H1 (cell line): ENCODE measurements around the gene TAF8. TPM values are rescaled to one million over a fixed set of nuclear protein-coding genes. Genes with fewer than 3 reads are reported as not detected.

Source experiments
- CTCF ChIA-PET: fragments of 300-600 bp; sonication (Branson Sonifier 250); formaldehyde crosslinking; loops from one replicate; lab custom pipeline; 2021; ENCODE audit not compliant: partially characterized antibody; lab: Charles Lee
- POLR2A ChIA-PET: fragments of 300-600 bp; sonication (Branson Sonifier 250); formaldehyde crosslinking; loops from one replicate; lab custom pipeline; 2021; ENCODE audit warnings: inconsistent platforms; ENCODE audit not compliant: partially characterized antibody; lab: Charles Lee
- DNase-seq, 2 experiments: peaks; one replicate each; pipeline versions ENCODE4 v3.0.0 to v3.0.0-alpha.2; 2010 to 2022; ENCODE audit warnings: low spot score in 2 of 2, low read depth in 1 of 2, mixed read lengths in 1 of 2
- FAIRE-seq: peaks from 2 replicates; lab custom pipeline; 2011; peaks lifted over from hg19 to GRCh38; lab: Jason Lieb, UNC
- H2AFZ ChIP-seq: 2 replicates; pipeline ENCODE4 v1.8.1; 2012; ENCODE audit warnings: low read length, inconsistent platforms
- H2AK5ac ChIP-seq: 2 replicates; pipeline ENCODE4 v1.6.1; 2013; ENCODE audit warnings: low read depth, low read length
- H2BK120ac ChIP-seq: replicated peaks from 2 replicates; pipeline ENCODE3; 2013; ENCODE audit warnings: low read depth, low read length, inconsistent platforms
- H2BK12ac ChIP-seq: 2 replicates; pipeline ENCODE4 v1.6.1; 2013; ENCODE audit warnings: low read depth, low read length
- H2BK15ac ChIP-seq: 2 replicates; pipeline ENCODE4 v1.6.1; 2013; ENCODE audit warnings: low read length
- H2BK20ac ChIP-seq: 2 replicates; pipeline ENCODE4 v1.6.1; 2013; ENCODE audit warnings: low read length
- H2BK5ac ChIP-seq: 2 replicates; pipeline ENCODE4 v1.6.1; 2013; ENCODE audit warnings: low read depth, low read length
- H3K14ac ChIP-seq: 2 replicates; pipeline ENCODE4 v1.6.1; 2013; ENCODE audit warnings: inconsistent platforms; ENCODE audit not compliant: insufficient read length
- H3K18ac ChIP-seq: 2 replicates; pipeline ENCODE4 v1.6.1; 2013; ENCODE audit warnings: low read length; ENCODE audit errors: extremely low read depth
- H3K23ac ChIP-seq: 2 replicates; pipeline ENCODE4 v1.6.1; 2013; ENCODE audit warnings: inconsistent platforms; ENCODE audit not compliant: insufficient read length
- H3K23me2 ChIP-seq: 2 replicates; pipeline ENCODE4 v1.6.1; 2013; ENCODE audit warnings: low read depth, low read length
- H3K27ac ChIP-seq: 2 replicates; pipeline ENCODE4 v1.6.1; 2011; ENCODE audit warnings: low read depth, low read length, inconsistent platforms
- H3K27me3 ChIP-seq, 4 experiments: replicated peaks in 1 of 4; 1 replicate in 1 of 4; 2 replicates in 3 of 4; pipeline versions ENCODE4 v1.6.1 to v1.8.1; 2011 to 2013; ENCODE audit warnings: low read length in 3 of 4, mild to moderate bottlenecking in 3 of 4, inconsistent platforms in 2 of 4, mixed read lengths in 2 of 4, moderate library complexity in 1 of 4; ENCODE audit not compliant: control insufficient read depth in 3 of 4, insufficient read depth in 3 of 4; ENCODE audit errors: extremely low read depth in 1 of 4
- H3K36me3 ChIP-seq, 4 experiments: 2 replicates each; pipeline versions ENCODE4 v1.6.1 to v1.8.1; 2011 to 2013; ENCODE audit warnings: mild to moderate bottlenecking in 4 of 4, low read length in 3 of 4, moderate library complexity in 2 of 4, control low read depth in 1 of 4, inconsistent platforms in 1 of 4; ENCODE audit not compliant: insufficient read depth in 4 of 4, control insufficient read depth in 2 of 4
- H3K4ac ChIP-seq: replicated peaks from 2 replicates; pipeline ENCODE3; 2013; ENCODE audit warnings: low read length, low read depth, mixed read lengths, inconsistent platforms; ENCODE audit not compliant: insufficient read length
- H3K4me1 ChIP-seq, 4 experiments: replicated peaks in 1 of 4; 1 replicate in 1 of 4; 2 replicates in 3 of 4; pipeline versions ENCODE4 v1.6.1 to v1.8.1; 2011 to 2013; ENCODE audit warnings: low read length in 3 of 4, inconsistent platforms in 2 of 4, mixed read lengths in 1 of 4; ENCODE audit not compliant: insufficient read depth in 4 of 4, control insufficient read depth in 3 of 4
- H3K4me2 ChIP-seq, 2 experiments: 2 replicates each; pipeline versions ENCODE4 v1.6.1 to v1.8.1; 2011 to 2013; ENCODE audit warnings: low read depth in 2 of 2, low read length in 2 of 2, control low read depth in 1 of 2, inconsistent platforms in 1 of 2, mild to moderate bottlenecking in 1 of 2; ENCODE audit not compliant: insufficient read depth in 1 of 2
- H3K4me3 ChIP-seq, 4 experiments: fragments of 200-600, 300-600 bp in 1 of 4; sonication (generic), shearing (Covaris generic), sonication (Bioruptor Twin) in 1 of 4; 2 replicates each; pipeline versions ENCODE4 v1.5.1 to v1.8.1; 2011 to 2016; ENCODE audit warnings: low read length in 4 of 4, low read depth in 3 of 4, control low read depth in 2 of 4, inconsistent platforms in 2 of 4, mild to moderate bottlenecking in 2 of 4, mixed read lengths in 1 of 4, moderate library complexity in 1 of 4; ENCODE audit not compliant: insufficient read depth in 2 of 4; ENCODE audit errors: extremely low read depth in 1 of 4
- H3K56ac ChIP-seq: replicated peaks from 2 replicates; pipeline ENCODE3; 2013; ENCODE audit warnings: low read depth, mild to moderate bottlenecking, mixed read lengths, low read length, inconsistent platforms; ENCODE audit not compliant: insufficient read length
- H3K79me1 ChIP-seq: 2 replicates; pipeline ENCODE4 v1.6.1; 2013; ENCODE audit warnings: low read depth, low read length, control low read depth
- H3K79me2 ChIP-seq, 2 experiments: 2 replicates each; pipeline versions ENCODE4 v1.6.1 to v1.8.1; 2012 to 2013; ENCODE audit warnings: low read length in 2 of 2, mild to moderate bottlenecking in 2 of 2, inconsistent platforms in 1 of 2; ENCODE audit not compliant: insufficient read depth in 2 of 2, control insufficient read depth in 1 of 2
- H3K9ac ChIP-seq, 4 experiments: replicated peaks in 1 of 4; 1 replicate in 1 of 4; 2 replicates in 3 of 4; pipeline versions ENCODE4 v1.6.1 to v1.8.1; 2011 to 2013; ENCODE audit warnings: low read depth in 3 of 4, low read length in 3 of 4, control low read depth in 2 of 4, mild to moderate bottlenecking in 2 of 4, moderate library complexity in 2 of 4, inconsistent platforms in 1 of 4; ENCODE audit errors: extremely low read depth in 1 of 4
- H3K9me3 ChIP-seq, 2 experiments: 2 replicates each; pipeline versions ENCODE4 v1.6.1 to v1.8.1; 2012 to 2013; ENCODE audit warnings: mild to moderate bottlenecking in 2 of 2, moderate library complexity in 2 of 2, control low read depth in 1 of 2, inconsistent platforms in 1 of 2, low read depth in 1 of 2, low read length in 1 of 2, mixed read lengths in 1 of 2; ENCODE audit not compliant: insufficient read depth in 2 of 2
- H4K20me1 ChIP-seq, 2 experiments: replicated peaks in 1 of 2; 2 replicates each; pipeline versions ENCODE3 to v1.8.1; 2011 to 2013; ENCODE audit warnings: inconsistent platforms in 2 of 2, low read length in 2 of 2, mild to moderate bottlenecking in 1 of 2; ENCODE audit not compliant: insufficient read depth in 2 of 2, control insufficient read depth in 1 of 2
- H4K5ac ChIP-seq: 2 replicates; pipeline ENCODE4 v1.6.1; 2013; ENCODE audit warnings: low read length, low read depth, mixed read lengths, inconsistent platforms; ENCODE audit not compliant: insufficient read length
- H4K8ac ChIP-seq: 2 replicates; pipeline ENCODE4 v1.8.0; 2013; ENCODE audit warnings: mild to moderate bottlenecking, moderate library complexity, low read length, inconsistent platforms; ENCODE audit not compliant: insufficient read depth; ENCODE audit errors: extremely low read depth
- H4K91ac ChIP-seq: replicated peaks from 2 replicates; pipeline ENCODE3; 2013; ENCODE audit warnings: low read length, mixed read lengths, inconsistent platforms; ENCODE audit not compliant: insufficient read length
- CTBP2 ChIP-seq: IDR thresholded peaks from 2 replicates; pipeline ENCODE4 v1.7.0; 2011; ENCODE audit warnings: borderline replicate concordance, mild to moderate bottlenecking, moderate library complexity, mixed read lengths, low read length; ENCODE audit not compliant: insufficient read depth, insufficient read length
- EZH2 ChIP-seq: fragments of 200-600 bp; sonication (generic); IDR thresholded peaks from 2 replicates; pipeline ENCODE4 v1.7.1; 2012; ENCODE audit warnings: low read depth, mild to moderate bottlenecking, moderate library complexity, low read length, inconsistent platforms; ENCODE audit not compliant: severe bottlenecking
- WGBS, 2 experiments: shearing (Covaris generic) in 1 of 2; methylation state at CpG; one replicate each; pipeline versions ENCODE4 v1.1.6 to v1.1.7; 2013 to 2015; ENCODE audit warnings: low lambda C conversion rate in 2 of 2, mixed read lengths in 2 of 2, inconsistent platforms in 1 of 2, low coverage in 1 of 2, missing lambda C conversion rate in 1 of 2; ENCODE audit not compliant: insufficient replicate concordance in 2 of 2, insufficient coverage in 1 of 2, insufficient read length in 1 of 2; ENCODE audit errors: extremely low coverage in 1 of 2, missing lambda C conversion rate in 1 of 2; 5-methylcytosine and 5-hydroxymethylcytosine counted together
- polyA plus RNA-seq, 7 experiments: library from polyadenylated mRNA; depleted of rRNA in 3 of 7; stranded (reverse) in 5 of 7; unstranded in 2 of 7; fragments of >200 nt in 5 of 7; fragments of 200-250 nt in 2 of 7; gene quantifications; 1 replicate in 5 of 7; 2 replicates in 1 of 7; 4 replicates in 1 of 7; pipeline versions ENCODE4 v1.2.1 to v1.2.3, GENCODE V29; 2011 to 2013; ENCODE audit warnings: missing spikeins in 2 of 7, mixed read lengths in 2 of 7
- total RNA-seq: library from RNA; stranded (reverse); fragmentation: NEBNext Ultra II Directional; extraction: Animal tissue kit (Norgen Biotek cat#: 25700); gene quantifications from 2 replicates; pipeline ENCODE4 v1.2.1, GENCODE V29; 2021

The TAF8 gene
- total and polyA plus RNA-seq, 2 of the 8 experiments (the other 6 are each of a cell fraction or from before 2014, with no cell fraction given), result 32.2 to 34.0 TPM

DNA sequence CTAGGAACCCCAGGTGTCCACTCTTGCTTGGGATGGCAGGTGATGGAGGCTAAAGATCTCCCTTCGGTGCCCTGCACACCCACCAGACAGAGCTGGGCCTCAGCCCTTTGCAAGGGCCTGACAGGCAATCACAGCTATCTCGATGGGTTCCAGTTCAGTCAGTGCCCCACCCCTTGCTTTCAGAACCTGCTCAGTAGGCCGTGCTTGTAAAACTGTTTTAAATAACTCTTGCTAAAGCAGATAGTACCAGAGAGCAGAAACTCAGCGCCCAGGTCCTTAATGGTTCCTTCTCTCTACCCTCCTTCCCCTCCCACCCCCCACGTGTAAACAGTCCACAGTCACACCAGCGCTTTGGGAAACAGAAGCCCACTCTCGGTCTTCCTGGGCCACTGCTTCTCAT lies 52.9 kb downstream of the TAF8 start:
- H3K27me3 ChIP-seq, result peaks cover 0 to 6% (median under 1%) of the 10 kb centered on the region in 4 experiments; a peak in 3 of 7 replicates
- H3K79me1 ChIP-seq, result no peaks in the 10 kb centered on the region
- no peak overlapping the region for H4K5ac ChIP-seq
- H3K14ac ChIP-seq, result no peak overlapping the region
- no peak overlapping the region for H2BK12ac ChIP-seq
- H3K36me3 ChIP-seq, result peaks cover 5 to 22% (median 15%) of the 10 kb centered on the region in 4 experiments; a peak in 6 of 8 replicates
- H4K20me1 ChIP-seq, result peaks cover 9 to 26% of the 10 kb centered on the region in 2 experiments
- no peak overlapping the region for H3K4me2 ChIP-seq
- no peak overlapping the region for H3K27ac ChIP-seq
- no peak overlapping the region for H2BK120ac ChIP-seq
- H4K91ac ChIP-seq, result no peak overlapping the region
- no peak for FAIRE-seq
- H3K9me3 ChIP-seq, result no peaks in the 10 kb centered on the region
- H2AK5ac ChIP-seq, result no peak overlapping the region
- H3K79me2 ChIP-seq, result no peaks in the 10 kb centered on the region; a peak in 1 of 4 replicates
- H4K8ac ChIP-seq, result no peak overlapping the region
- no peak overlapping the region for H3K4ac ChIP-seq
- no peak overlapping the region for H2BK15ac ChIP-seq
- peaks cover 2 to 10% (median 4%) of the 10 kb centered on the region in 4 experiments; a peak in 6 of 7 replicates for H3K4me1 ChIP-seq
- H3K9ac ChIP-seq, result no peak overlapping the region
- H2AFZ ChIP-seq, result no peak overlapping the region
- no peak overlapping the region for H3K56ac ChIP-seq
- no peak overlapping the region for H3K18ac ChIP-seq
- H3K23me2 ChIP-seq, result no peaks in the 10 kb centered on the region; the same call in 1 of the 2 replicates
- no peak for TF ChIP-seq EZH2
- TF ChIP-seq CTBP2, result no peak
- ChIA-PET CTCF (interaction anchor here (0.7 to 7.3 kb wide), 19 partner anchors 9 to 484 kb away, joined by 3 to 119 read pairs (median 11); partner anchors contain the start of gene GUCA1B), POLR2A (interaction anchor here (1.1 to 6.6 kb wide), 7 partner anchors 8 to 60 kb away, joined by 3 to 50 read pairs (median 13); partner anchors contain the start of gene C6orf132)
- no peak overlapping the region for H3K23ac ChIP-seq
- H2BK5ac ChIP-seq, result no peak overlapping the region
- H3K4me3 ChIP-seq, result no peak overlapping the region
- 88% methylated on average over 7 of the region's 7 CpGs; no CpG with 5 or more reads in 1 of the 2 experiments for WGBS, 2 experiments
- no peak overlapping the region for H2BK20ac ChIP-seq
- DNase-seq, result no peak
